Thyroid gland (tissue), 4 donors: ENCODE data around the gene ARHGAP22.

Experiments used
- CTCF ChIP-seq, 6 experiments: fragments of 200-600 bp in 3 of 6; fragments of 450-650 bp in 3 of 6; sonication (generic) in 3 of 6; IDR thresholded peaks; one replicate each; pipeline ENCODE4 v1.5.1; 2016 to 2019; ENCODE audit warnings: antibody characterized with exemption in 6 of 6, mild to moderate bottlenecking in 2 of 6, inconsistent platforms in 1 of 6, moderate library complexity in 1 of 6
- POLR2A ChIP-seq, 2 donors: fragments of 450-650 bp; IDR thresholded peaks; one replicate each; pipeline ENCODE4 v1.6.1; 2017; ENCODE audit warnings: antibody characterized with exemption in 2 of 2, mild to moderate bottlenecking in 2 of 2, moderate library complexity in 1 of 2

- TF ChIP-seq POLR2A (IDR thresholded peaks at IDR 0.05) (no peak), CTCF (IDR thresholded peaks at IDR 0.05) (no peak)
Observed at GRCh38 chr10:48536916-48537890, 67.7 kb downstream of the ARHGAP22 start.
